WI38 (cell line): ENCODE measurements around the gene SPACA5.
"Not testable (repeated sequence)": the region's sequence is repeated elsewhere in the genome, so short reads cannot be mapped to it uniquely, and the experiment has no call there.

Experiments
- H3K4me3 ChIP-seq: 2 replicates; pipeline ENCODE4 v1.5.1; 2011; ENCODE audit warnings: low read depth, mild to moderate bottlenecking, control low read depth, low read length
- TF ChIP-seq, protein P1 (sequence below): IDR thresholded peaks from 2 replicates; pipeline ENCODE4 v1.5.1; 2012; ENCODE audit warnings: low read depth, mild to moderate bottlenecking, control low read depth, low read length

SPACA5 gene

DNA sequence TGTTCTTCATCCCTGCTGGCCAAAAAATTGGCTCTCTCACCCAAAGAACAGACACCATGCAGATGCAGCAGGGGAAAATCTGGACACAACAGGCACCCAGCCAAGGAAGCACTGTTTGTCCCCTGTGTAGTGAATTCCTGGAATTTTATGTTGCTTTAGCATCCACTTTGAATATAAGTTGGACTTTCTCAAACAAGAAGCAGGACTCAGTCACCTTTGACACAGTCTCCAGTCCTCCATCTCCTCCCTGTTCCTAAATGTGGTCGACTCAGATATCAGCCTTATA lies 14.8 kb upstream of the SPACA5 start:
- no peak overlapping the region for H3K4me3 ChIP-seq
- TF ChIP-seq, protein P1, sequence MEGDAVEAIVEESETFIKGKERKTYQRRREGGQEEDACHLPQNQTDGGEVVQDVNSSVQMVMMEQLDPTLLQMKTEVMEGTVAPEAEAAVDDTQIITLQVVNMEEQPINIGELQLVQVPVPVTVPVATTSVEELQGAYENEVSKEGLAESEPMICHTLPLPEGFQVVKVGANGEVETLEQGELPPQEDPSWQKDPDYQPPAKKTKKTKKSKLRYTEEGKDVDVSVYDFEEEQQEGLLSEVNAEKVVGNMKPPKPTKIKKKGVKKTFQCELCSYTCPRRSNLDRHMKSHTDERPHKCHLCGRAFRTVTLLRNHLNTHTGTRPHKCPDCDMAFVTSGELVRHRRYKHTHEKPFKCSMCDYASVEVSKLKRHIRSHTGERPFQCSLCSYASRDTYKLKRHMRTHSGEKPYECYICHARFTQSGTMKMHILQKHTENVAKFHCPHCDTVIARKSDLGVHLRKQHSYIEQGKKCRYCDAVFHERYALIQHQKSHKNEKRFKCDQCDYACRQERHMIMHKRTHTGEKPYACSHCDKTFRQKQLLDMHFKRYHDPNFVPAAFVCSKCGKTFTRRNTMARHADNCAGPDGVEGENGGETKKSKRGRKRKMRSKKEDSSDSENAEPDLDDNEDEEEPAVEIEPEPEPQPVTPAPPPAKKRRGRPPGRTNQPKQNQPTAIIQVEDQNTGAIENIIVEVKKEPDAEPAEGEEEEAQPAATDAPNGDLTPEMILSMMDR, result no peak

DNA sequence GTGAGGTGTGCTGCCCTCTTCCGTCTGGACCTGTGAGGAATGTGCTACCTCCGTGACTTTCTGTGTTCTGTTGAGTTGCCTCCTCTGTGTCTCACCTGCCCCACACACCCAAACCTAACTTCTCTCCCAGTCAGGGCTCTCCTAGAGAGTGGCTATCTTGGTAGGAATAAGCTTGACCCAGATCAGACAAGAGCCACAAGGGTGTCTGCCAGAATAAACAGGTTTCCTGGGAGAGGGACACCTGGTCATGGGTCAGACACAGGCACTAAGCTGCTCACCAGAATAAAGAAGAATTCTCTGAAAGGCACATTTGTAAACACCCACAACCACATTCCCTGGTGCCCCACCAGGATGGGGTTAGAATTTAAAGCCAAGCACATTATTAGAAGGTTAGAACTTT lies 14.1 kb upstream of the SPACA5 start:
- TF ChIP-seq, protein P1, result no peak

DNA sequence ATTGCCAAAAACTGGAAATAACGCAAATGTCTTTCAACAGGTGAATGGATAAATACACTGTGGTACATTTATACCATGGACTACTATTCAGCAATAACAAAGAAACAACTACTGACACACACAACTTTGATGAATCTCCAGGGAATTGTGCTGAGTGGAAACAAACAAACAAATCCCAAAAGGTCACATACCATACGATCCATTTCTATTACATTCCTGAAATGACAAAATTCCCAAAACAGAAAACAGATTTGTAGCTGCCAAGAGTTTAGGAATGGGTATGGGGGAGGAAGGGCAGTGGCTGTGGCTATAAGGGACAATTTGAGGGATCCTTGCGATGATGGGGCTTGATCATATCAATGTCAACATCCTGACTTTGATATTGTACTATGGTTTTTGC lies 5.5 kb upstream of the SPACA5 start:
- TF ChIP-seq, protein P1, result no peak
- H3K4me3 ChIP-seq, result no peak overlapping the region

More for the DNA sequence above, 14.1 kb upstream of the SPACA5 start:
- no peak overlapping the region for H3K4me3 ChIP-seq

DNA sequence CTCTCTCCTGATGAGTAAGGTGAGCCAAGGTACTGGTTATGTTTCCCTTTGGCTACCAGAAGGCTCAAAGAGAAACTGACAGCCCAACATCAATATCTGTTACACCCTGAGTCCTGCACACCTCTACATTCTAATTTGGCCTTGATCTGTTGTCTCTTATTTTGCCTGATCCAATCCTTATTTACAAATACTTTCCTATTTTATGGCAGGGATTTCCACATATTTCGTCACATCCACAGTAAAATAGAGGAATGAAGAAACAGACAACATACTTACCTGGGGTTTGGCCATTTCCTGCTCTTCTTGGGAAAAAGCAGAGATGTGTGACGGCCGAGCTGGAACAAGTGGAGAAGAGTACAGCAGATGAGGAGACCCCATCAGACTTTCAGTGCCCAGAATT lies 4.5 kb upstream of the SPACA5 start:
- H3K4me3 ChIP-seq, result no peak overlapping the region
- TF ChIP-seq, protein P1, result no peak

DNA sequence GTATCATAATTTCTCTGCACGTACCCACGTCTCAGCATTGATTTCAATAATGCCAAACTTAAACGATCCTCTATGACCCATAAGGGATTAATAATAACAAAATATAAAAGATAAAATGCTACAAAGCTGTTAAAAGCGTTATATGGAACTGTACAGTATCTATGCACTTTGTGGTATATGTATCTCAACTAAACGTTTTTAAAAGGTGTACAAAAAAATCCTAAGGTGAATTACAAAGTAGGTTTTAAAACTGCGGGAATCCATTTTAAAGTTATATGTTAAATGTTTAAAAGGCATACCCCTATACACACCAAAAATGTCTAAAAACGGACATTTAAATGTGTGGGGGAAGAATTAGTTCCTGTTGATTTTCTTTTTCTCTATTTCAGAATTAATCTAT lies 3.9 kb upstream of the SPACA5 start:
- TF ChIP-seq, protein P1, result no peak

DNA sequence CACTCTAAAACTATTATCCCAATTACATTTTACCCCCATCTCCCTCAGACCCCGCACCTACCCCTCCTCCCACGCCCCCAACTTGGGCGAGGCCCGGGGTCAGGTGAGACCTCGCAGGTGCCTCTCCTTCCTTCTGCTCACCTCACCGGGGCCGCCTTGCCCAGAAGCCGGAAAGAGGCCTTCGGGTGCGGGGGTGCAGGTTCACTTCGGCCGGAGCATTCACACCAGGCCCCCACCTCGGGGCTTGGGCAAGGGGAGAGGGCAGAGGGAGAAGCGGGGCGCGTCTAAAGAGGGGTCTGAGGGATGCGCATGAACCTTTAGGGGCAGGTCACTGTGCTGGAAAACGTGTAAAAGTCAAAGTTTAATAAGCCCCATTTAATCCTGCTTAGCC lies 3.4 kb upstream of the SPACA5 start:
- TF ChIP-seq, protein P1, result no peak
- H3K4me3 ChIP-seq, result peak overlapping the region; percentile 72

More for the DNA sequence above, 3.9 kb upstream of the SPACA5 start:
- H3K4me3 ChIP-seq, result peak overlapping the region; percentile 72

DNA sequence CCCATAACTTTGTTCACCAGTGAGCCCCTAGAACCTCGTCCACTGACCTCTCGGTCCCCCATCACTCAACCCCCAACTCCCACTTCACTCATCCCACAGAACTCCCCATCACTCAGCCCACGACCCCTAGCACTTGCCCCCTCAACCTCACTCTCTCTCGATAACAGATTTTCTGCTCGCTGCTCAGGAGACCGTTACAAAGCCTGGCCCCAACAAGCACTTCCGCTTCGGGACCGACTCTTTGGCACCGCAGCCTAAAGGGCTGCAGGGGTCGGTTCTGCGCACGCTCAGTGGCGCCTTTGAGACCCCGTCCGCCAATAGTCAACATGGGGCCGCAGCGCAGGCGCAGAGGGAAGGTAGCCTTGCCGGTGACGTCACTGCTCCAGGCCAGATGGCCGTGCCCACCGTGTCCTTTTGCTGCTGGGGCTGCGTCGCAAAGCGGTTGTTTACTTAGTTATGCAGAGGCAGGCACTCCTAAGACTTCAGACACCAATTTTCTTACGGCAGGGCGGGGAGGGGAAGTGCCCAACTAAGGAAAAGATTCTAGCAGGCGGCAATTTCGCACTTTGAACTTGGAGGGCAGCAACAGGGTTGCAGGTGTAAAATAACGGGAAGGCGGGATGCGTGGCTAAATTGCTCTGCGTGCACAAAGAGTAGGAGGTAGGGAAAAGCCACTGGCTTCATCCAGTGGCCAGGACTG lies 2.9 kb upstream of the SPACA5 start, which contains the start of gene ZNF182:
Gene ZNF182, minus strand, starts transcription at position 232 of the 700 bp plus-strand sequence. CDS start 1,380 bp downstream, outside the sequence.
- H3K4me3 ChIP-seq, result peak within 1 kb of the TSS; percentile 72
- TF ChIP-seq, protein P1, result no peak

DNA sequence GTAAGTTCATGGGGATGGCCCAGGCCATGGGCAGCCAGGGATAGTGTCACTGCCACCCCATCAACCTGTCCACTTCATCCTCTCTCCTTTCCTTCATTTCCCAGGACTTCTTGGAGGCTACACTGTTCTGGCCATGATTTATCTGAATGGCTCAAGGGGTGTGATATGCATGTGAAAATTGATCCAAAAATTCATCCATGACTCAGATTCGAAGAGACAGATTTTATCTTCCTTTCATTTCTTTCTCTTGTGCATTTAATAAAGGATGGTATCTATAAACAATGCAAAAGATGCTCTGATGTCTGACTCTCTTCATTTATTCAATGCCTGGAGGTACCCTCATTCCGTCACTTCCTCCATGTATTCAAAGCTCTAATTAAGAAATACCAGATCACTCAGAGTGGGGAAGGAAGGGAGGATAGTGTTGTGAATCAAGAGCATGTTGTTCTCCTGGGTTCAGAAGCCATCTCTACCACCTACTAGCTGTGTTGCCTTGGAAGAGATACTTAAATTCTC lies 2.7 kb downstream of the SPACA5 start:
- H3K4me3 ChIP-seq, result not testable (repeated sequence)

DNA sequence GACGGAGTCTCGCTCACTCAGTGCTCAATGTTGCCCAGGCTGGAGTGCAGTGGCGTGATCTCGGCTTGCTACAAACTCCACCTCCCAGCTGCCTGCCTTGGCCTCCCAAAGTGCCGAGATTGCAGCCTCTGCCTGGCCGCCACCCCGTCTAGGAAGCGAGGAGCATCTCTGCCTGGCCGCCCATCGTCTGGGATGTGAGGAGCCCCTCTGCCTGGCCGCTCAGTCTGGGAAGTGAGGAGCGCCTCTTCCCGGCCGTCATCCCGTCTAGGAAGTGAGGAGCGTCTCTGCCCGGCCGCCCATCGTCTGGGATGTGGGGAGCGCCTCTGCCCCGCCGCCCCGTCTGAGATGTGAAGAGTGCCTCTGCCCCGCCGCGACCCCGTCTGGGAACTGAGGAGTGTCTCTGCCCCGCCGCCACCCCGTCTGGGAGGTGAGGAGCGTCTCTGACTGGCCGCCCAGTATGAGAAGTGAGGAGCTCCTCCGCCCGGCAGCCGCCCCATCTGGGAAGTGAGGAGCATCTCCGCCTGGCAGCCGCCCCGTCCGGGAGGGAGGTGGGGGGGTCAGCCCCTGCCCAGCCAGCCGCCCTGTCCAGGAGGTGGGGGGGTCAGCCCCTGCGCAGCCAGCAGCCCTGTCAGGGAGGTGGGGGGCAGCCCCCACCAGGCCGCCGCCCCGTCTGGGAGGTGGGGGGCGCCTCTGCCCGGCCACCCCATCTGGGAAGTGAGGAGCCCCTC lies 10.0 kb downstream of the SPACA5 start:
- H3K4me3 ChIP-seq, result not testable (repeated sequence)

DNA sequence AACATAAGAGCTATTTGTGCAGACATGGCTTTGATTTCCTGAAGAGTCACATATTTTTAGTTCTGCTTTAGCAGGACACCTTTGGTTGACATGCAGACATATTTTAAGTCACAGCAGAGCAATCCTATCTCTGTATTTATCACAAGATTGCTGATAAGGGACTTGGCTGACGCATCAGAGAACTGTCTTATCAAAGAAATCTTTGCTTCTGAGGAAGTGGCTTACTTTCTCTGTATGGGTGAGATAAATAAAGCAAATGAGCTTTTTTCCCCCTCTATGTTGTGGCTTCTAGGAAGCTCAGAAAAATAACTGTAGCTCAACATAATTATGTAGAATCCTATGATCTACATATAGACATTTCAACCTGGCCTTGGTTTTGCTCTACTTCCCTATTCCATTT lies 13.1 kb downstream of the SPACA5 start:
- not testable (repeated sequence) for H3K4me3 ChIP-seq

DNA sequence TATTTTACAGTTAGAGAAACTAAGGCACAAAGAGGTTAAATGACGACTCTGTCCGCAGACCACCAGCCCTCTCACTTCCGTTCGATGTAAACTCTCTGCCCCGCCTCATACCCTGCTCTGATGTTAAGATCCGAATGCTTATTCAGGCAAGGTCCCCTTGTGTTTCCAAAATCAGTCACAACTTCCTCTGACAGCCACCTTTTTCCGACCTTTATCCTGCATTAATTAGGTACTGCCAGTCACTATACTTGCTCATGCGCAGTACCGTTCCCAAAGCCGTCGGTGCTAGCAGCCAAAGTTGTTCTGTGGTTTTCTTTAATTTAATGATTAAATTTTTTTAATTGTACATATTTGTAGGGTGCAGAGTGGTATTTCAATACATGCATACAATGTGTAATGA lies 13.7 kb downstream of the SPACA5 start:
- not testable (repeated sequence) for H3K4me3 ChIP-seq
